Measurements from ENCODE around the gene SFSWAP. TPM values are rescaled to one million over a fixed set of nuclear protein-coding genes. Genes with fewer than 3 reads are reported as not detected.
"Not testable (repeated sequence)": the region's sequence is repeated elsewhere in the genome, so short reads cannot be mapped to it uniquely, and the experiment has no call there.

The SFSWAP gene
- total RNA-seq, 1 experiment from 2014 or later: 23.7 TPM

GRCh38 chr12:131695968-131696367 lies 14.9 kb upstream of the SFSWAP start:
- in situ Hi-C loops (cut with HindIII; ENCODE audit: low sequenced_read_pairs): no loop called here
- DNase-seq (ENCODE audit: low spot score): no peak

GRCh38 chr12:131698286-131698685 lies 12.6 kb upstream of the SFSWAP start:
- in situ Hi-C loops (cut with HindIII; ENCODE audit: low sequenced_read_pairs): no loop called here
- DNase-seq (ENCODE audit: low spot score): no peak

- no peak for DNase-seq (ENCODE audit: low spot score)
- in situ Hi-C loops (cut with HindIII; ENCODE audit: low sequenced_read_pairs): no loop called here
These were observed 11.5 kb upstream of the SFSWAP start for GRCh38 chr12:131699434-131699833.

- in situ Hi-C loops (cut with HindIII; ENCODE audit: low sequenced_read_pairs): no loop called here
These were observed 10.6 kb upstream of the SFSWAP start for GRCh38 chr12:131700271-131700670.

GRCh38 chr12:131701705-131702572 lies 9.0 kb upstream of the SFSWAP start:
- DNase-seq (ENCODE audit: low spot score): no peak
- in situ Hi-C loops (cut with HindIII; ENCODE audit: low sequenced_read_pairs): no loop called here

More at GRCh38 chr12:131700271-131700670, 10.6 kb upstream of the SFSWAP start:
- no peak for DNase-seq (ENCODE audit: low spot score)

- in situ Hi-C loops (cut with HindIII; ENCODE audit: low sequenced_read_pairs): no loop called here
- no peak for DNase-seq (ENCODE audit: low spot score)
These were observed 8.4 kb upstream of the SFSWAP start for GRCh38 chr12:131702573-131702877.

GRCh38 chr12:131703161-131703560 lies 7.7 kb upstream of the SFSWAP start:
- in situ Hi-C loops (cut with HindIII; ENCODE audit: low sequenced_read_pairs): no loop called here
- DNase-seq (ENCODE audit: low spot score): no peak

- no peak for DNase-seq (ENCODE audit: low spot score)
- in situ Hi-C loops (cut with HindIII; ENCODE audit: low sequenced_read_pairs): no loop called here
These were observed 6.4 kb upstream of the SFSWAP start for GRCh38 chr12:131704509-131704908.

- in situ Hi-C loops (cut with HindIII; ENCODE audit: low sequenced_read_pairs); DNase-seq (ENCODE audit: low spot score): not testable (repeated sequence)
These were observed 4.2 kb upstream of the SFSWAP start for GRCh38 chr12:131706709-131707108.

- no peak for DNase-seq (ENCODE audit: low spot score)
- in situ Hi-C loops (cut with HindIII; ENCODE audit: low sequenced_read_pairs): no loop called here
These were observed 1.7 kb upstream of the SFSWAP start for GRCh38 chr12:131709226-131709625.

GRCh38 chr12:131711551-131712205 lies 788 bp downstream of the SFSWAP start:
- in situ Hi-C loops (cut with HindIII; ENCODE audit: low sequenced_read_pairs): no loop called here
- no peak for DNase-seq (ENCODE audit: low spot score)

- in situ Hi-C loops (cut with HindIII; ENCODE audit: low sequenced_read_pairs): no loop called here
- no peak for DNase-seq (ENCODE audit: low spot score)
These were observed 2.5 kb downstream of the SFSWAP start for GRCh38 chr12:131713349-131713748.

GRCh38 chr12:131714759-131715158 lies 3.9 kb downstream of the SFSWAP start:
- in situ Hi-C loops (cut with HindIII; ENCODE audit: low sequenced_read_pairs): no loop called here
- DNase-seq (ENCODE audit: low spot score): no peak

GRCh38 chr12:131716282-131716681 lies 5.4 kb downstream of the SFSWAP start:
- in situ Hi-C loops (cut with HindIII; ENCODE audit: low sequenced_read_pairs): no loop called here
- DNase-seq (ENCODE audit: low spot score): no peak

GRCh38 chr12:131720241-131720640 lies 9.4 kb downstream of the SFSWAP start:
- in situ Hi-C loops (cut with HindIII; ENCODE audit: low sequenced_read_pairs): no loop called here
- no peak for DNase-seq (ENCODE audit: low spot score)

GRCh38 chr12:131720921-131721320 lies 10.0 kb downstream of the SFSWAP start:
- DNase-seq (ENCODE audit: low spot score): no peak
- in situ Hi-C loops (cut with HindIII; ENCODE audit: low sequenced_read_pairs): no loop called here

- no peak for DNase-seq (ENCODE audit: low spot score)
- in situ Hi-C loops (cut with HindIII; ENCODE audit: low sequenced_read_pairs): no loop called here
These were observed 10.7 kb downstream of the SFSWAP start for GRCh38 chr12:131721548-131721947.

- in situ Hi-C loops (cut with HindIII; ENCODE audit: low sequenced_read_pairs): no loop called here
- DNase-seq (ENCODE audit: low spot score): no peak
These were observed 12.6 kb downstream of the SFSWAP start for GRCh38 chr12:131723532-131723931.

- DNase-seq (ENCODE audit: low spot score): no peak
- in situ Hi-C loops (cut with HindIII; ENCODE audit: low sequenced_read_pairs): no loop called here
These were observed 13.6 kb downstream of the SFSWAP start for GRCh38 chr12:131724534-131724933.

- no peak for DNase-seq (ENCODE audit: low spot score)
These were observed 14.6 kb downstream of the SFSWAP start for GRCh38 chr12:131725503-131725902.

GRCh38 chr12:131728720-131729119 lies 17.8 kb downstream of the SFSWAP start:
- in situ Hi-C loops (cut with HindIII; ENCODE audit: low sequenced_read_pairs): no loop called here
- no peak for DNase-seq (ENCODE audit: low spot score)

More at GRCh38 chr12:131725503-131725902, 14.6 kb downstream of the SFSWAP start:
- in situ Hi-C loops (cut with HindIII; ENCODE audit: low sequenced_read_pairs): no loop called here

All from G401 (cell line).